ENCODE measurements around the gene RIC1.

DNA sequence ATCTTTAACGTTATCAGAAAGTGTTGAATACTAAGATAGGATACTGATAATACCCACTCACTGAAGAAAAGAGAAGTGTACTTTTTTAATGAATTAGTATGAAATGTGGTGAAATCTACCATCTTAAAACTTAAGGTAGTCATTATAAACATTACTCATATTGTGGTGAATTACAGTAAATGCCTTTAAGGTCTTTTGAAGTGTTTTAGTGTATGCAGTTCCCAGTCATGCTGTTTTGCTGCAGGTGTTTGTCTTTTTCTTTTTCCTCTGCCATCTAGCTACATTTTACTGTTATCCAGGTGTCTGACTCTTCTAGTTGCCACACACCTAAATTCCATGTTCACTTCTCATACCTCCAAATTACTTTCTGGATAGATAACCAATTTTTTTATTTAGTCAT, 131.4 kb downstream of the RIC1 start:
- TF ChIP-seq, protein P1, sequence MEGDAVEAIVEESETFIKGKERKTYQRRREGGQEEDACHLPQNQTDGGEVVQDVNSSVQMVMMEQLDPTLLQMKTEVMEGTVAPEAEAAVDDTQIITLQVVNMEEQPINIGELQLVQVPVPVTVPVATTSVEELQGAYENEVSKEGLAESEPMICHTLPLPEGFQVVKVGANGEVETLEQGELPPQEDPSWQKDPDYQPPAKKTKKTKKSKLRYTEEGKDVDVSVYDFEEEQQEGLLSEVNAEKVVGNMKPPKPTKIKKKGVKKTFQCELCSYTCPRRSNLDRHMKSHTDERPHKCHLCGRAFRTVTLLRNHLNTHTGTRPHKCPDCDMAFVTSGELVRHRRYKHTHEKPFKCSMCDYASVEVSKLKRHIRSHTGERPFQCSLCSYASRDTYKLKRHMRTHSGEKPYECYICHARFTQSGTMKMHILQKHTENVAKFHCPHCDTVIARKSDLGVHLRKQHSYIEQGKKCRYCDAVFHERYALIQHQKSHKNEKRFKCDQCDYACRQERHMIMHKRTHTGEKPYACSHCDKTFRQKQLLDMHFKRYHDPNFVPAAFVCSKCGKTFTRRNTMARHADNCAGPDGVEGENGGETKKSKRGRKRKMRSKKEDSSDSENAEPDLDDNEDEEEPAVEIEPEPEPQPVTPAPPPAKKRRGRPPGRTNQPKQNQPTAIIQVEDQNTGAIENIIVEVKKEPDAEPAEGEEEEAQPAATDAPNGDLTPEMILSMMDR (IDR thresholded peaks at IDR 0.05), result no peak
- TF ChIP-seq POLR2AphosphoS5 (IDR thresholded peaks at IDR 0.05), result no peak

All from breast epithelium (tissue), 3 donors.